Spleen (tissue), 11 donors: ENCODE results near the gene AXIN2. TPM values are rescaled to one million over a fixed set of nuclear protein-coding genes. Genes with fewer than 3 reads are reported as not detected.

Experiments used
- DNase-seq: peaks from one replicate; pipeline ENCODE4 v3.0.0-alpha.2; 2020
- H3K27ac ChIP-seq, 8 donors: fragments of 200-600 bp; sonication (generic) in 7 of 8; 1 replicate in 4 of 8; 2 replicates in 4 of 8; pipeline versions ENCODE4 v1.5.0 to v1.8.0; 2016 to 2021; ENCODE audit warnings: inconsistent platforms in 4 of 8, mild to moderate bottlenecking in 4 of 8, moderate library complexity in 1 of 8
- H3K27me3 ChIP-seq, 7 donors: fragments of 200-600 bp; sonication (generic) in 6 of 7; replicated peaks in 1 of 7; 1 replicate in 4 of 7; 2 replicates in 3 of 7; pipeline versions ENCODE4 v1.5.0 to v1.8.0; 2016 to 2021; ENCODE audit warnings: inconsistent platforms in 3 of 7, mild to moderate bottlenecking in 1 of 7
- H3K36me3 ChIP-seq, 6 donors: fragments of 200-600 bp; sonication (generic) in 5 of 6; 1 replicate in 4 of 6; 2 replicates in 2 of 6; pipeline versions ENCODE4 v1.5.0 to v1.8.0; 2016 to 2021; ENCODE audit warnings: inconsistent platforms in 2 of 6
- H3K4me1 ChIP-seq, 6 donors: fragments of 200-600 bp; sonication (generic) in 5 of 6; 1 replicate in 3 of 6; 2 replicates in 3 of 6; pipeline versions ENCODE4 v1.5.0 to v1.8.0; 2016 to 2021; ENCODE audit warnings: inconsistent platforms in 3 of 6
- H3K4me3 ChIP-seq, 8 donors: fragments of 200-600 bp; sonication (generic) in 7 of 8; 1 replicate in 4 of 8; 2 replicates in 4 of 8; pipeline versions ENCODE4 v1.5.0 to v1.8.0; 2016 to 2021; ENCODE audit warnings: inconsistent platforms in 4 of 8, mild to moderate bottlenecking in 4 of 8, moderate library complexity in 2 of 8
- H3K9me3 ChIP-seq, 8 donors: fragments of 200-600 bp; sonication (generic) in 7 of 8; 1 replicate in 4 of 8; 2 replicates in 4 of 8; pipeline versions ENCODE4 v1.5.0 to v1.8.0; 2016 to 2021; ENCODE audit warnings: inconsistent platforms in 4 of 8
- POLR2A ChIP-seq, 3 donors: fragments of 450-650 bp; IDR thresholded peaks; one replicate each; pipeline ENCODE4 v1.5.1; 2017; ENCODE audit warnings: antibody characterized with exemption in 3 of 3, mild to moderate bottlenecking in 1 of 3
- POLR2AphosphoS5 ChIP-seq, 3 donors: sonication (generic); formaldehyde crosslinking; IDR thresholded peaks; one replicate each; pipeline ENCODE4 v1.5.1; 2017; ENCODE audit warnings: antibody characterized with exemption in 3 of 3
- WGBS, 5 donors: extraction: QIAGEN DNeasy Blood & Tissue Kit in 3 of 5; methylation state at CpG; one replicate each; pipeline versions ENCODE4 v1.1.5 to v1.1.7; 2013 to 2018; 5-methylcytosine and 5-hydroxymethylcytosine counted together
- intact Hi-C: fragments of 100-400 bp; cut with DNase I; formaldehyde crosslinking; loops from one replicate; pipeline ENCODE4 v1.15.0; 2023; ENCODE audit warnings: low total_unique reads
- polyA plus RNA-seq, 3 donors: library from polyadenylated mRNA; stranded (reverse); fragments of 200-250 nt; gene quantifications; one replicate each; pipeline ENCODE4 v1.2.1, GENCODE V29; 2013
- total RNA-seq, 7 donors: library from RNA; depleted of rRNA in 3 of 7; stranded (reverse); fragments of >200 nt in 3 of 7; fragmentation: NEBNext Ultra II Directional in 4 of 7; extraction: Animal tissue kit (Norgen Biotek cat#: 25700) in 4 of 7; gene quantifications; one replicate each; pipeline versions ENCODE4 v1.1.0 to v1.2.1, GENCODE V29; 2016 to 2021
- TF ChIP-seq, protein P1 (sequence below), 11 experiments: fragments of 200-600 bp in 7 of 11; fragments of 450-650 bp in 4 of 11; sonication (generic) in 4 of 11; IDR thresholded peaks in 8 of 11; conservative IDR thresholded peaks in 3 of 11; 1 replicate in 7 of 11; 2 replicates in 4 of 11; pipeline versions ENCODE4 v1.4.0 to v1.8.0; 2016 to 2021; ENCODE audit warnings: antibody characterized with exemption in 11 of 11, inconsistent platforms in 4 of 11, mild to moderate bottlenecking in 1 of 11
- donor health status: healthy with polysubstance abuse.
- donor health status: DM: no; HTN: no; CAD: no; lungs with moderate emphysema.
- donor health status: DM: no; HTN: no; CAD: no.
- donor health status: Bipolar disorder and iron deficiency.
- donor health status: healthy.
- donor health status: DM: no; HTN: no; CAD: no.
- donor health status: DM: yes; HTN: yes; CAD: no.

Gene AXIN2
- total and polyA plus RNA-seq, 10 donors = 1.1 to 16.6 (median 11.0) TPM

DNA sequence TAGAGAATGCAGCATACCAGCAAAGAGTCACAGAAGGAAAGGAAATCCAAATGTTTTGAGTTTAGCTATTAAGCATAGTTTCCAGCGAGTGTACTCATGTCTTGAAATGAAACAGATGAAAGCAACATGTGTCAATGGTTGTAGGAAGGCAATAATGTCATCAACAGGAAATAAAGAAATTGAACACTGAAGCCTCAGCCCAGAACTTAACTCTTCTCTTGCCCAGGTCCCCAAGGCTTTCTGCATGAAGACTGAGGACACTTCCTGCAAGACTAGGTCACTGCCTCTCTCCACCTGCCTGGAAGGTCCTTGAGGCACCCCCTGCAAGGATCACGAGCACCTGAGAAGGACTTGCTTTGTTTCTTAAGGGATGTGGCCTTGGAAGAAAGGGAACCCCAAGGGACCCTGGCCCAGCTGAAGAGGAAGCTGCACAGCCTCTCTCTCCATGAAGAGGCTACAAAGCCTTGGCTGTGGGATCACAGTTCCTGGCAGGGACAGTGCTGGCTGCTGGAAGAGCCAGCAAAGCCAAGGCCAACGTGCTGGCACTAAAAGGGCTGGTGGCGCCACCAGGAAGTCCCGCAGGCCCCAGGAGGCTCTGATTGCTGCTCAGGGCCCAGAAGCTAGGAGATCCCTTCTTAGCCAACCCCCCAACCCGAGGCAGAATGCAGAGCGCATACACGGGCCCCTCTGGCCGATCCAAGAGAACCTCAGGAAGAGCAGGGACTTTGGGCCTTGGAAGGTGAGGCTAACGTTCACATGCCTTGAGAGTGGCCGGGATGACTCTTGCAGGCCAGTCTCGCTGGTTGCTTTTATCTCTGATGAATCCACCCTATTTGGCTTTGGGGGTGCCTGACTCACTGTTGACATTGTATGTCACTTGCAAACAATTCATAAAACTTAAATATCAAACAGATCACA, 23.4 kb upstream of the AXIN2 start:
- Histone ChIP-seq H3K4me3 (no peak overlapping the region), H3K27me3 (no peaks in the 10 kb centered on the region), H3K27ac (peak overlapping the region in 4 of 8 donors; percentile 5 to 34 (median 14)), H3K9me3 (peaks cover 0 to 4% (median 0%) of the 10 kb centered on the region in 8 donors), H3K4me1 (peaks cover 0 to 27% (median 10%) of the 10 kb centered on the region in 6 donors), H3K36me3 (no peaks in the 10 kb centered on the region)
- TF ChIP-seq POLR2AphosphoS5 (IDR thresholded peaks at IDR 0.05) (peak in 1 of 3 donors; percentile 50), POLR2A (IDR thresholded peaks at IDR 0.05) (no peak)
- peak; percentile 76 for DNase-seq
- intact Hi-C loops = no loop called here
- 62 to 75% (median 72%) methylated on average over 12 of the region's 12 CpGs for WGBS, 5 donors

DNA sequence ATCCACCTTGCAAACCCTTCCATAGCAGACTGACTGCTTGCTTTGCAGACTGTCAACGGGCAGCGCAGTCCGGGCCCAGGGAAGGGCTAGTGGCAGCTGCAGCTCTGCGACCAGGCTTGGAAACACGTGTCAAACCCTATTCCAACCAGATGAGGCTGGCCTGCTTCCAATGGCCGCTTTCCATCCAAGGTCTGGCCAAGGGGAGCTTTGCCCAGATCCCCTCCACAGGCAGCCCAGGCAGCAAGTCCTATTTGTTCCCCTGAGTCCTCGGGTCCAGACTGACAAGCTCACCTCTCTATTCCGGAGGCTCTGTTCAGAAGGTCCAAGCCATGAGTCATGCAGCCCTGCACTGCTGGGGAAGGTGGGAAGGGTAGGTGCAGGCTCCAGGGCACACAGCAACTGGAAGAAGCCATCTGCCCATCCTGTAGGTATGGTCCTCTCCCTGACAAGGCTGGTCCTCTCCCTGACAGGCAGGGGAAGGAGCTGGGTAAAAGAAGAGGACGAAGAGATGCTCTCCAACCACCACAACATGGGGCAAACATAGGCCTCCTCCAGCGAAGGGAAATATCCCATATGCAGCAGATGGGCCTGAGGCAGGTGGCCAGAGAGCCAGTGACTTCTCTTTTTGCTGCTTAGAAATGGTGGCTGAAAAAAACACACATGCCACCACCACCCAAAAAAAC, 22.6 kb upstream of the AXIN2 start:
- Histone ChIP-seq H3K4me1 (peaks cover 0 to 27% (median 10%) of the 10 kb centered on the region in 6 donors), H3K36me3 (no peaks in the 10 kb centered on the region), H3K27ac (peak overlapping the region in 4 of 8 donors; percentile 5 to 34 (median 14)), H3K4me3 (no peak overlapping the region), H3K9me3 (peaks cover 0 to 4% (median 0%) of the 10 kb centered on the region in 8 donors), H3K27me3 (no peaks in the 10 kb centered on the region)
- WGBS, 5 donors = 72 to 89% (median 80%) methylated on average over 8 to 10 of the region's 10 CpGs
- TF ChIP-seq, protein P1, sequence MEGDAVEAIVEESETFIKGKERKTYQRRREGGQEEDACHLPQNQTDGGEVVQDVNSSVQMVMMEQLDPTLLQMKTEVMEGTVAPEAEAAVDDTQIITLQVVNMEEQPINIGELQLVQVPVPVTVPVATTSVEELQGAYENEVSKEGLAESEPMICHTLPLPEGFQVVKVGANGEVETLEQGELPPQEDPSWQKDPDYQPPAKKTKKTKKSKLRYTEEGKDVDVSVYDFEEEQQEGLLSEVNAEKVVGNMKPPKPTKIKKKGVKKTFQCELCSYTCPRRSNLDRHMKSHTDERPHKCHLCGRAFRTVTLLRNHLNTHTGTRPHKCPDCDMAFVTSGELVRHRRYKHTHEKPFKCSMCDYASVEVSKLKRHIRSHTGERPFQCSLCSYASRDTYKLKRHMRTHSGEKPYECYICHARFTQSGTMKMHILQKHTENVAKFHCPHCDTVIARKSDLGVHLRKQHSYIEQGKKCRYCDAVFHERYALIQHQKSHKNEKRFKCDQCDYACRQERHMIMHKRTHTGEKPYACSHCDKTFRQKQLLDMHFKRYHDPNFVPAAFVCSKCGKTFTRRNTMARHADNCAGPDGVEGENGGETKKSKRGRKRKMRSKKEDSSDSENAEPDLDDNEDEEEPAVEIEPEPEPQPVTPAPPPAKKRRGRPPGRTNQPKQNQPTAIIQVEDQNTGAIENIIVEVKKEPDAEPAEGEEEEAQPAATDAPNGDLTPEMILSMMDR (IDR thresholded peaks at IDR 0.05 in 8 of 11, conservative IDR thresholded peaks at IDR 0.05 in 3 of 11) = no peak
- no peak for TF ChIP-seq POLR2A (IDR thresholded peaks at IDR 0.05)
- TF ChIP-seq POLR2AphosphoS5 (IDR thresholded peaks at IDR 0.05) = no peak
- intact Hi-C loops = no loop called here
- no peak for DNase-seq

DNA sequence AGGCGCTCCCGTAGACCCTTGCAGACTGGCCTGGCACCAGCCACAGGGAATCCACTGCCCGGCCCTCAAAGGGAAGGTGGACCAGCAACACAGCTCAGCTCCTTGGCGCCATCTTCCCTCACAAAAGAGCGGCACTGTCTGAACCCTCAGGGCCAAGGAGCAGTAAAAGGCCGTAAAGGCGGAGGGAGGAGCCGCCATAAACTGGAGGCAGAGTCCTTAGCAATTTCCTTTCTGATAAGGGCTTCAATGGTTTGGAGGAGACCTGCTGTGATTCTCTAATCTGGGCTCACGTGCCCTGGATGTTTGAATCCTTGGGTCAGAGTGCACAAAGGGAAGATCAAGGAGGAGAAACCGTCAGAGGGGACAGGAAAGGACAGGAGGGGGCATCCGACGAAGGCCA, 15.5 kb upstream of the AXIN2 start:
- no peak for TF ChIP-seq POLR2AphosphoS5 (IDR thresholded peaks at IDR 0.05)
- TF ChIP-seq, protein P1 (IDR thresholded peaks at IDR 0.05 in 8 of 11, conservative IDR thresholded peaks at IDR 0.05 in 3 of 11) = no peak
- no peak for TF ChIP-seq POLR2A (IDR thresholded peaks at IDR 0.05)
- Histone ChIP-seq H3K4me3 (no peak overlapping the region), H3K36me3 (no peaks in the 10 kb centered on the region), H3K4me1 (no peaks in the 10 kb centered on the region), H3K9me3 (no peaks in the 10 kb centered on the region), H3K27me3 (no peaks in the 10 kb centered on the region), H3K27ac (no peak overlapping the region)
- no peak for DNase-seq
- intact Hi-C loops = no loop called here
- 62 to 78% (median 75%) methylated on average over 10 to 12 of the region's 12 CpGs for WGBS, 5 donors

DNA sequence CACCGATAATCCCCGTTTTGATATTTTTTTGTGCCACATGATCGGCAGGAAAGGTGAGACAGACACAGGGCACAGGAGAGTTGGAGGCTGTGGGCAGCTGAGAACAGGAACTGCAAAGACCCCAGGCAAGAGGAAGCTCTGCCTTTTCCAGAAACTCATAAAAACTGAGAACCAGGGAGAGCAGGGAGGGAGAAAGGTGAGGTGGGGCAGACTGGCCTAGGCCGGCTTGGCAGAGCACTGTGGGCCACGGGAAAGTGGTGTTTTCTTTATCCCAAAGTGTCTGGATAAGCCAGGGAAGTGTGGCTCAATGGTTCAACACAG, 11.8 kb upstream of the AXIN2 start:
- H3K27me3 ChIP-seq = peaks cover 0 to 24% (median 0%) of the 10 kb centered on the region in 7 donors
- WGBS, 5 donors = 55 to 83% (median 70%) methylated on average over 5 of the region's 5 CpGs
- H3K9me3 ChIP-seq = no peaks in the 10 kb centered on the region
- no peak overlapping the region for H3K27ac ChIP-seq
- H3K36me3 ChIP-seq = no peaks in the 10 kb centered on the region
- H3K4me1 ChIP-seq = peaks cover 0 to 4% (median 0%) of the 10 kb centered on the region in 6 donors
- intact Hi-C loops = no loop called here
- TF ChIP-seq POLR2A (IDR thresholded peaks at IDR 0.05) (no peak), POLR2AphosphoS5 (IDR thresholded peaks at IDR 0.05) (no peak)
- TF ChIP-seq, protein P1 (IDR thresholded peaks at IDR 0.05 in 8 of 11, conservative IDR thresholded peaks at IDR 0.05 in 3 of 11) = no peak
- no peak overlapping the region for H3K4me3 ChIP-seq
- DNase-seq = no peak
